SK-N-SH (cell line): ENCODE results near the gene KIZ. TPM values are rescaled to one million over a fixed set of nuclear protein-coding genes. Genes with fewer than 3 reads are reported as not detected.

Experiments used
- CTCF ChIA-PET: fragments of 300-600, 350-600 bp; formaldehyde crosslinking; extraction: SDS; loops from one replicate; lab custom pipeline; 2021; lab: Yijun Ruan, JAX
- POLR2A ChIA-PET: fragments of 350-600 bp; sonication (Branson Sonifier 250); formaldehyde crosslinking; extraction: SDS; loops from one replicate; lab custom pipeline; 2020; ENCODE audit warnings: antibody characterized with exemption, inconsistent platforms; lab: Yijun Ruan, JAX
- DNase-seq: peaks from one replicate; pipeline ENCODE4 v3.0.0; 2012
- H2AFZ ChIP-seq: fragments of 200-600 bp; sonication (generic); 2 replicates; pipeline ENCODE4 v1.8.1; 2016; ENCODE audit warnings: antibody characterized with exemption, mild to moderate bottlenecking, low read depth
- H3F3A ChIP-seq: fragments of 200-600 bp; sonication (generic); replicated peaks from 2 replicates; pipeline ENCODE3; 2016; ENCODE audit warnings: antibody characterized with exemption, mild to moderate bottlenecking; ENCODE audit not compliant: insufficient read depth
- H3K27ac ChIP-seq, 2 experiments: fragments of 200-500 bp in 1 of 2; fragments of 200-600 bp in 1 of 2; sonication (Bioruptor generic) in 1 of 2; sonication (generic), shearing (Covaris generic) in 1 of 2; 2 replicates each; pipeline versions ENCODE4 v1.5.1 to v1.6.1; 2014 to 2016; ENCODE audit warnings: low read depth in 2 of 2, inconsistent platforms in 1 of 2, low read length in 1 of 2, mild to moderate bottlenecking in 1 of 2, mixed read lengths in 1 of 2
- H3K27me3 ChIP-seq: fragments of 200-600 bp; sonication (generic), shearing (Covaris generic); 2 replicates; pipeline ENCODE4 v1.6.1; 2016; ENCODE audit warnings: mixed run types; ENCODE audit not compliant: insufficient read depth
- H3K36me3 ChIP-seq, 2 experiments: fragments of 200-500 bp in 1 of 2; fragments of 200-600 bp in 1 of 2; sonication (Bioruptor generic) in 1 of 2; sonication (generic) in 1 of 2; replicated peaks in 1 of 2; 2 replicates each; pipeline versions ENCODE3 to v1.5.1; 2014 to 2016; ENCODE audit warnings: low read length in 1 of 2, mild to moderate bottlenecking in 1 of 2; ENCODE audit not compliant: insufficient read depth in 2 of 2, control insufficient read depth in 1 of 2
- H3K4me1 ChIP-seq, 2 experiments: fragments of 200-500 bp in 1 of 2; fragments of 200-600 bp in 1 of 2; sonication (Bioruptor generic) in 1 of 2; sonication (generic), shearing (Covaris generic) in 1 of 2; 2 replicates each; pipeline versions ENCODE4 v1.5.1 to v1.6.1; 2014 to 2016; ENCODE audit warnings: low read depth in 1 of 2, low read length in 1 of 2, mixed run types in 1 of 2; ENCODE audit not compliant: insufficient read depth in 2 of 2, control insufficient read depth in 1 of 2
- H3K4me2 ChIP-seq: fragments of 200-600 bp; sonication (generic), shearing (Covaris generic); 2 replicates; pipeline ENCODE4 v1.6.1; 2017; ENCODE audit warnings: mixed run types
- H3K4me3 ChIP-seq, 2 experiments: fragments of 200-500 bp in 1 of 2; fragments of 200-600 bp in 1 of 2; sonication (Bioruptor generic) in 1 of 2; sonication (generic), shearing (Covaris generic) in 1 of 2; 2 replicates each; pipeline versions ENCODE4 v1.5.1 to v1.8.1; 2014 to 2016; ENCODE audit warnings: low read depth in 2 of 2, inconsistent platforms in 1 of 2, low read length in 1 of 2, mild to moderate bottlenecking in 1 of 2, mixed read lengths in 1 of 2, moderate library complexity in 1 of 2
- H3K79me2 ChIP-seq: fragments of 200-600 bp; sonication (generic); 2 replicates; pipeline ENCODE4 v1.8.1; 2017; ENCODE audit warnings: mild to moderate bottlenecking; ENCODE audit not compliant: insufficient read depth
- H3K9ac ChIP-seq: fragments of 200-600 bp; sonication (generic); 2 replicates; pipeline ENCODE4 v1.6.1; 2017; ENCODE audit warnings: mixed run types
- H3K9me2 ChIP-seq: fragments of 200-600 bp; sonication (generic); 2 replicates; pipeline ENCODE4 v1.6.1; 2017; ENCODE audit warnings: mixed run types
- H3K9me3 ChIP-seq: fragments of 200-600 bp; sonication (generic); 2 replicates; pipeline ENCODE4 v1.6.1; 2017; ENCODE audit warnings: mixed run types, mild to moderate bottlenecking, moderate library complexity
- H4K20me1 ChIP-seq: fragments of 200-600 bp; sonication (generic); 2 replicates; pipeline ENCODE4 v1.6.1; 2017; ENCODE audit warnings: mild to moderate bottlenecking, mixed run types; ENCODE audit not compliant: insufficient read depth
- CHD2 ChIP-seq: fragments of 150-350 bp; IDR thresholded peaks from 2 replicates; pipeline ENCODE4 v1.6.1; 2018; ENCODE audit warnings: low read length; ENCODE audit not compliant: partially characterized antibody
- CTCF ChIP-seq: fragments of 200-600 bp; sonication (generic); IDR thresholded peaks from 2 replicates; pipeline ENCODE4 v1.6.1; 2017; ENCODE audit warnings: antibody characterized with exemption, mild to moderate bottlenecking, moderate library complexity
- EP300 ChIP-seq, 2 experiments: IDR thresholded peaks; 2 replicates each; pipeline versions ENCODE4 v1.4.0 to v1.6.1; 2012; ENCODE audit warnings: borderline replicate concordance in 1 of 2, low read depth in 1 of 2, low read length in 1 of 2
- EZH2phosphoT487 ChIP-seq: fragments of 200-600 bp; sonication (generic); IDR thresholded peaks from 2 replicates; pipeline ENCODE4 v1.6.1; 2017; ENCODE audit warnings: low read depth, mixed run types, mild to moderate bottlenecking, antibody characterized with exemption, moderate library complexity, borderline replicate concordance
- FOXJ3 ChIP-seq: sonication (generic); formaldehyde crosslinking; IDR thresholded peaks from 2 replicates; pipeline ENCODE4 v1.5.1; 2020; ENCODE audit warnings: mild to moderate bottlenecking, missing genetic modification reagents
- GATA2 ChIP-seq: sonication (generic); formaldehyde crosslinking; IDR thresholded peaks from 2 replicates; pipeline ENCODE4 v1.5.0; 2020; ENCODE audit warnings: mild to moderate bottlenecking, missing genetic modification reagents
- MAX ChIP-seq: IDR thresholded peaks from 2 replicates; pipeline ENCODE4 v1.4.0; 2012; ENCODE audit warnings: low read depth
- MXI1 ChIP-seq: IDR thresholded peaks from 2 replicates; pipeline ENCODE4 v1.6.1; 2012; ENCODE audit warnings: mild to moderate bottlenecking, low read depth, low read length, improper control_type of control experiment
- NRF1 ChIP-seq: IDR thresholded peaks from 2 replicates; pipeline ENCODE4 v1.6.1; 2012; ENCODE audit warnings: low read depth, mild to moderate bottlenecking, low read length
- PBX3 ChIP-seq: IDR thresholded peaks from 2 replicates; pipeline ENCODE4; 2012
- POLR2AphosphoS5 ChIP-seq: IDR thresholded peaks from 2 replicates; pipeline ENCODE4 v1.6.1; 2012; ENCODE audit warnings: low read depth, low read length
- RCOR1 ChIP-seq: fragments of 150-350 bp; IDR thresholded peaks from 2 replicates; pipeline ENCODE4 v1.6.1; 2017; ENCODE audit warnings: antibody characterized with exemption, low read length
- RFX5 ChIP-seq: IDR thresholded peaks from 2 replicates; pipeline ENCODE4 v1.6.1; 2012; ENCODE audit warnings: mild to moderate bottlenecking, improper control_type of control experiment, low read length
- TAF1 ChIP-seq: IDR thresholded peaks from 2 replicates; pipeline ENCODE4 v1.6.1; 2012; ENCODE audit warnings: low read depth, mild to moderate bottlenecking, low read length, moderate library complexity, borderline replicate concordance
- TCF12 ChIP-seq: IDR thresholded peaks from 2 replicates; pipeline ENCODE4 v1.4.0; 2012
- TEAD4 ChIP-seq: IDR thresholded peaks from 2 replicates; pipeline ENCODE4 v1.4.0; 2012; ENCODE audit warnings: mild to moderate bottlenecking, borderline replicate concordance; ENCODE audit not compliant: insufficient read depth
- USF1 ChIP-seq: IDR thresholded peaks from 2 replicates; pipeline ENCODE4 v1.4.0; 2012; ENCODE audit warnings: low read depth, borderline replicate concordance
- WGBS: methylation state at CpG from one replicate; pipeline ENCODE4 v1.1.6; 2017; ENCODE audit warnings: low lambda C conversion rate; 5-methylcytosine and 5-hydroxymethylcytosine counted together
- polyA plus RNA-seq, 3 experiments: library from polyadenylated mRNA; depleted of rRNA; stranded (reverse); fragments of >200 nt; gene quantifications; 2 replicates each; pipeline ENCODE4 v1.2.3, GENCODE V29; 2012

The KIZ gene
- polyA plus RNA-seq, 1 of the 3 experiments (the other 2 are of a cell fraction) = 3.9 TPM

- H3K4me1 ChIP-seq = no peaks in the 10 kb centered on the region; a peak in 1 of 4 replicates
- H3K9me2 ChIP-seq = no peaks in the 10 kb centered on the region
- H3K4me2 ChIP-seq = no peak overlapping the region
- no peaks in the 10 kb centered on the region for H3K9me3 ChIP-seq
- H3K4me3 ChIP-seq = no peak overlapping the region
- no peak overlapping the region for H2AFZ ChIP-seq
- H3K79me2 ChIP-seq = no peaks in the 10 kb centered on the region
- H4K20me1 ChIP-seq = no peaks in the 10 kb centered on the region
- H3F3A ChIP-seq = no peaks in the 10 kb centered on the region
- POLR2A ChIA-PET = no interaction called here
- no peak for DNase-seq
- CTCF ChIA-PET = interaction anchor here (0.7 to 3.8 kb wide), 3 partner anchors 37 to 447 kb away, joined by 4 to 16 read pairs (median 5); no protein-coding TSS in a partner anchor
- H3K27me3 ChIP-seq = peaks cover 17% of the 10 kb centered on the region
- no peaks in the 10 kb centered on the region for H3K36me3 ChIP-seq
- no peak for TF ChIP-seq TCF12
- TF ChIP-seq FOXJ3 (CRISPR knock-in tag) = no peak
- TF ChIP-seq MAX = no peak
- no peak for TF ChIP-seq EZH2phosphoT487
- no peak for TF ChIP-seq EP300 (IDR thresholded peaks at IDR 0.05; ENCODE audit: borderline replicate concordance in 1 of 2, low read depth in 1 of 2, low read length in 1 of 2)
- no peak for TF ChIP-seq RFX5
- no peak for TF ChIP-seq TEAD4
- no peak for TF ChIP-seq USF1
- no peak for TF ChIP-seq CTCF
- no peak for TF ChIP-seq NRF1
- TF ChIP-seq TAF1 = no peak
- TF ChIP-seq, all 33 proteins: peak for 0
- no peak overlapping the region for H3K9ac ChIP-seq
- no peak overlapping the region for H3K27ac ChIP-seq
Measured at GRCh38 chr20:21272279-21272678, 146.4 kb downstream of the KIZ start.

- POLR2A ChIA-PET = no interaction called here
- no peaks in the 10 kb centered on the region for H3K79me2 ChIP-seq
- TF ChIP-seq USF1 = no peak
- TF ChIP-seq RCOR1 = no peak
- no peak for TF ChIP-seq PBX3
- no peak for TF ChIP-seq CHD2
- no peak for TF ChIP-seq RFX5
- TF ChIP-seq CTCF = no peak
- TF ChIP-seq EZH2phosphoT487 = no peak
- no peak for TF ChIP-seq GATA2 (CRISPR knock-in tag)
- no peak for TF ChIP-seq MAX
- TF ChIP-seq MXI1 = no peak
- TF ChIP-seq TCF12 = no peak
- no peak for TF ChIP-seq POLR2AphosphoS5
- TF ChIP-seq TEAD4 = no peak
Measured at GRCh38 chr20:21272679-21273078, 146.8 kb downstream of the KIZ start.

More at GRCh38 chr20:21272679-21273078, 146.8 kb downstream of the KIZ start:
- Histone ChIP-seq H3F3A (no peaks in the 10 kb centered on the region), H3K9ac (no peak overlapping the region), H3K27ac (no peak overlapping the region), H4K20me1 (no peaks in the 10 kb centered on the region), H3K4me2 (no peak overlapping the region), H3K36me3 (no peaks in the 10 kb centered on the region), H2AFZ (no peak overlapping the region), H3K4me3 (no peak overlapping the region), H3K9me3 (no peaks in the 10 kb centered on the region), H3K9me2 (no peaks in the 10 kb centered on the region), H3K27me3 (peaks cover 16% of the 10 kb centered on the region), H3K4me1 (no peaks in the 10 kb centered on the region; a peak in 1 of 4 replicates)
- 29% methylated on average over 3 of the region's 3 CpGs for WGBS
- no peak for DNase-seq
- CTCF ChIA-PET = interaction anchor here (0.7 to 3.8 kb wide), 2 partner anchors 37 to 447 kb away, joined by 4 to 16 read pairs; no protein-coding TSS in a partner anchor
